Stimulated activated naive CD8-positive, alpha-beta T cell treated with anti-CD3 and anti-CD28 coated beads, Interleukin-15, Interleukin-2, amounts not matched to agents 100 ng/mL and 50 ng/mL, for 24 hours (primary cell): ENCODE measurements around the gene AMHR2.
"Not testable (repeated sequence)": the region's sequence is repeated elsewhere in the genome, so short reads cannot be mapped to it uniquely, and the experiment has no call there.

Source experiments
- H3K27ac Mint-ChIP-seq: one replicate; pipeline ENCODE4 v1.8.0; 2021; ENCODE audit warnings: mild to moderate bottlenecking, mixed read lengths
- H3K27me3 Mint-ChIP-seq: one replicate; pipeline ENCODE4 v1.8.0; 2021; ENCODE audit warnings: mixed read lengths
- H3K36me3 Mint-ChIP-seq: one replicate; pipeline ENCODE4 v1.8.0; 2021; ENCODE audit warnings: low read depth, mixed read lengths
- H3K4me1 Mint-ChIP-seq: one replicate; pipeline ENCODE4 v1.8.0; 2021; ENCODE audit warnings: low read depth, mixed read lengths
- H3K4me3 Mint-ChIP-seq: one replicate; pipeline ENCODE4 v1.8.0; 2021; ENCODE audit warnings: mild to moderate bottlenecking, mixed read lengths
- H3K9me3 Mint-ChIP-seq: one replicate; pipeline ENCODE4 v1.8.0; 2021; ENCODE audit warnings: mixed read lengths

Gene AMHR2

GRCh38 chr12:53423597-53423996 is at the start of gene AMHR2:
Gene AMHR2 (plus strand): TSS chr12:53423855. CDS start chr12:53423935, 80 bp downstream.
- H3K36me3 Mint-ChIP-seq, result no peaks in the 10 kb centered on the region
- H3K27ac Mint-ChIP-seq, result no peak within 1 kb of the TSS

GRCh38 chr12:53374277-53374676 is 49.4 kb upstream of the AMHR2 start:
- H3K4me1 Mint-ChIP-seq, result peaks cover 34% of the 10 kb centered on the region
- H3K4me3 Mint-ChIP-seq, H3K9me3 Mint-ChIP-seq, H3K27me3 Mint-ChIP-seq, H3K27ac Mint-ChIP-seq, H3K36me3 Mint-ChIP-seq: not testable (repeated sequence)

More at GRCh38 chr12:53423597-53423996, at the start of gene AMHR2:
- Mint-ChIP-seq H3K4me1 (peaks cover 31% of the 10 kb centered on the region), H3K4me3 (no peak within 1 kb of the TSS), H3K9me3 (no peaks in the 10 kb centered on the region), H3K27me3 (no peaks in the 10 kb centered on the region)

- H3K27ac Mint-ChIP-seq, result peak overlapping the region; percentile 17
- peaks cover 29% of the 10 kb centered on the region for H3K4me1 Mint-ChIP-seq
- no peaks in the 10 kb centered on the region for H3K27me3 Mint-ChIP-seq
- no peak overlapping the region for H3K4me3 Mint-ChIP-seq
- H3K9me3 Mint-ChIP-seq, result no peaks in the 10 kb centered on the region
- H3K36me3 Mint-ChIP-seq, result peaks cover 8% of the 10 kb centered on the region
Observed at GRCh38 chr12:53376747-53377146, 46.9 kb upstream of the AMHR2 start.

- Mint-ChIP-seq H3K9me3 (no peaks in the 10 kb centered on the region), H3K36me3 (peaks cover 23% of the 10 kb centered on the region), H3K27me3 (no peaks in the 10 kb centered on the region), H3K27ac (no peak overlapping the region), H3K4me3 (no peak overlapping the region), H3K4me1 (peaks cover 32% of the 10 kb centered on the region)
Observed at GRCh38 chr12:53378222-53378621, 45.4 kb upstream of the AMHR2 start.

GRCh38 chr12:53378724-53379388 is 44.8 kb upstream of the AMHR2 start:
- Mint-ChIP-seq H3K36me3 (peaks cover 29% of the 10 kb centered on the region), H3K9me3 (no peaks in the 10 kb centered on the region), H3K27me3 (no peaks in the 10 kb centered on the region)

GRCh38 chr12:53379389-53380103 is 44.1 kb upstream of the AMHR2 start:
- Mint-ChIP-seq H3K36me3 (peaks cover 33% of the 10 kb centered on the region), H3K27me3 (no peaks in the 10 kb centered on the region)

More at GRCh38 chr12:53378724-53379388, 44.8 kb upstream of the AMHR2 start:
- H3K27ac Mint-ChIP-seq, result no peak overlapping the region
- H3K4me3 Mint-ChIP-seq, result no peak overlapping the region
- H3K4me1 Mint-ChIP-seq, result peaks cover 35% of the 10 kb centered on the region

GRCh38 chr12:53380104-53380793 is 43.4 kb upstream of the AMHR2 start, which contains the start of gene SP1:
Gene SP1 (plus strand): TSS chr12:53380176. CDS start chr12:53380292, 116 bp downstream.
- Mint-ChIP-seq H3K9me3 (no peaks in the 10 kb centered on the region), H3K36me3 (peaks cover 35% of the 10 kb centered on the region), H3K4me3 (peak within 1 kb of the TSS; percentile 92), H3K27ac (peak within 1 kb of the TSS; percentile 94), H3K27me3 (no peaks in the 10 kb centered on the region), H3K4me1 (peaks cover 43% of the 10 kb centered on the region)

More at GRCh38 chr12:53379389-53380103, 44.1 kb upstream of the AMHR2 start:
- Mint-ChIP-seq H3K4me1 (peaks cover 38% of the 10 kb centered on the region), H3K9me3 (no peaks in the 10 kb centered on the region), H3K4me3 (no peak overlapping the region), H3K27ac (no peak overlapping the region)

GRCh38 chr12:53380794-53381730 is 42.6 kb upstream of the AMHR2 start:
- H3K4me3 Mint-ChIP-seq, result peak overlapping the region; percentile 92
- no peaks in the 10 kb centered on the region for H3K27me3 Mint-ChIP-seq
- H3K27ac Mint-ChIP-seq, result peak overlapping the region; percentile 94
- no peaks in the 10 kb centered on the region for H3K9me3 Mint-ChIP-seq
- H3K4me1 Mint-ChIP-seq, result peaks cover 48% of the 10 kb centered on the region
- peaks cover 39% of the 10 kb centered on the region for H3K36me3 Mint-ChIP-seq

GRCh38 chr12:53381731-53382630 is 41.7 kb upstream of the AMHR2 start:
- Mint-ChIP-seq H3K9me3 (no peaks in the 10 kb centered on the region), H3K27ac (peak overlapping the region; percentile 94), H3K27me3 (no peaks in the 10 kb centered on the region), H3K36me3 (peaks cover 43% of the 10 kb centered on the region), H3K4me1 (peaks cover 57% of the 10 kb centered on the region), H3K4me3 (peak overlapping the region; percentile 92)

- Mint-ChIP-seq H3K27me3 (no peaks in the 10 kb centered on the region), H3K27ac (peak overlapping the region; percentile 82), H3K9me3 (no peaks in the 10 kb centered on the region), H3K4me3 (peak overlapping the region; percentile 92), H3K4me1 (peaks cover 67% of the 10 kb centered on the region), H3K36me3 (peaks cover 52% of the 10 kb centered on the region)
Observed at GRCh38 chr12:53383258-53383657, 40.4 kb upstream of the AMHR2 start.

GRCh38 chr12:53386381-53386780 is 37.3 kb upstream of the AMHR2 start:
- H3K27me3 Mint-ChIP-seq, H3K9me3 Mint-ChIP-seq: not testable (repeated sequence)
- Mint-ChIP-seq H3K4me3 (peak overlapping the region; percentile 52), H3K36me3 (peaks cover 66% of the 10 kb centered on the region), H3K27ac (peak overlapping the region; percentile 62), H3K4me1 (peaks cover 87% of the 10 kb centered on the region)

GRCh38 chr12:53388932-53389331 is 34.7 kb upstream of the AMHR2 start:
- H3K27me3 Mint-ChIP-seq, result no peaks in the 10 kb centered on the region
- H3K36me3 Mint-ChIP-seq, result peaks cover 47% of the 10 kb centered on the region
- no peak overlapping the region for H3K4me3 Mint-ChIP-seq
- H3K27ac Mint-ChIP-seq, result no peak overlapping the region
- peaks cover 67% of the 10 kb centered on the region for H3K4me1 Mint-ChIP-seq
- no peaks in the 10 kb centered on the region for H3K9me3 Mint-ChIP-seq

- Mint-ChIP-seq H3K4me1 (peaks cover 61% of the 10 kb centered on the region), H3K4me3 (peak overlapping the region; percentile 3), H3K9me3 (no peaks in the 10 kb centered on the region), H3K27me3 (no peaks in the 10 kb centered on the region), H3K36me3 (peaks cover 41% of the 10 kb centered on the region), H3K27ac (peak overlapping the region; percentile 0)
Observed at GRCh38 chr12:53389702-53390101, 34.0 kb upstream of the AMHR2 start.
